Measurements from ENCODE around the gene TBC1D14. TPM values are rescaled to one million over a fixed set of nuclear protein-coding genes. Genes with fewer than 3 reads are reported as not detected.

Gene TBC1D14
- total and polyA plus RNA-seq, 2 of the 4 experiments (the other 2 are of a cell fraction), result 31.7 to 40.7 TPM

DNA sequence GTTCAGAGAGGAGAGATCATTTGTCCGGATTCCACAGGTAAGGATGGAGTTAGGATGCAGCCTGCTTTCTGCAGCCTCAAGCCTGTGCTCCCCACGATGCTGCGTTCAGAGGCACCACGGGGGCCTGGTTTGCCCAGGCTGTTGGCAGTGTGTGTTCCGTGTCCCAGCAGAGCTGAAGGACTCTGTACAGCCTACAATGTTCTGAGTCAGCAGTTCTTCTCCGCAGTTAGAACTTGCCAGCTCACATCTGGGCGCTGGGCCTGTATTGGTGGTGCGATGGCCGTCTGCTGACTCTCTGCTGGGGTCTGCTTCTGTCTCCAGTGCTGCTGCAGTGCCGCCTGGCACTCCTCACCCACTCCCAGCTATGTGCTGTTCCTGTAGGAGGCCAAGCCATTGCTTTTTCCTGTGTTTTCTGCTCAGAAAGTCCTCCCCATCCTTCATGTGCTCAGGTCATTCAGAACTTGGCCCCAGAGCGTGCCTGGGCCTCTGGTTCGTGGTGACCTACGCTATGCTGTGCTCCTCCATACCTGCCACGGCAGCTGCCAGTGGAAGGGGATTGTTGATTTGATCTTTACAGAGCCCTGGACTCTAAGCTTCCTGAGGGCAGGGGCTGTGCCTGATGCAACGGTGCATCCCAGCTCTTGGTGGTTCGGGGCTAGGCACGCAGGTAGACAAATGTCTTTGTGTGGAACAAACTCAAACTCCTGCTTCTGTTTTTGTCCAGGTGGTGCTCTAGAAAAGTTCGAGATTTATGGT is 91.0 kb downstream of the TBC1D14 start:
- Histone ChIP-seq H3K27me3 (ENCODE audit: control insufficient read depth, insufficient read depth, low read length) (no peaks in the 10 kb centered on the region), H3K9me1 (ENCODE audit: insufficient read depth, low read length) (no peaks in the 10 kb centered on the region; the same call in 1 of the 2 replicates), H2AK5ac (ENCODE audit: low read depth, low read length) (no peak overlapping the region), H4K91ac (ENCODE audit: insufficient read depth, low read depth, low read length) (no peak overlapping the region), H3K36me3 (ENCODE audit: control insufficient read depth, insufficient read depth, low read length) (peaks cover 55% of the 10 kb centered on the region), H3K23ac (ENCODE audit: low read depth, low read length) (no peak overlapping the region), H4K5ac (ENCODE audit: low read depth, low read length) (no peak overlapping the region), H3K4me1 (ENCODE audit: control insufficient read depth, insufficient read depth, low read length) (no peaks in the 10 kb centered on the region), H2BK120ac (ENCODE audit: low read depth, low read length) (no peak overlapping the region), H3K9ac (ENCODE audit: low read depth, low read length) (no peak overlapping the region), H4K20me1 (ENCODE audit: insufficient read depth, low read length) (no peaks in the 10 kb centered on the region), H3K18ac (ENCODE audit: low read depth, low read length) (no peak overlapping the region), H3K14ac (replicated peaks; ENCODE audit: low read depth, low read length) (no peak overlapping the region), H3K4me2 (ENCODE audit: low read depth, low read length) (no peak overlapping the region), H3K27ac (ENCODE audit: insufficient read depth, low read length) (no peak overlapping the region), H3K9me3 (ENCODE audit: control insufficient read depth, insufficient read depth, low read length) (no peaks in the 10 kb centered on the region), H3K79me1 (ENCODE audit: low read depth in 1 of 2, low read length in 2 of 2) (peaks cover 11 to 28% of the 10 kb centered on the region in 2 experiments; a peak in 3 of 4 replicates), H4K8ac (ENCODE audit: low read depth in 2 of 2, low read length in 2 of 2) (no peak overlapping the region), H2BK20ac (ENCODE audit: low read depth, low read length) (no peak overlapping the region), H3K56ac (ENCODE audit: extremely low read depth, insufficient read depth, low read length) (no peak overlapping the region), H3K4ac (ENCODE audit: low read depth, low read length) (no peak overlapping the region), H3K4me3 (ENCODE audit: insufficient read depth, low read depth, low read length) (no peak overlapping the region), H2BK5ac (ENCODE audit: low read depth, low read length, poor library complexity, severe bottlenecking) (no peak overlapping the region), H2BK15ac (ENCODE audit: low read depth, low read length) (no peak overlapping the region), H2AK9ac (replicated peaks; ENCODE audit: low read depth, low read length, poor library complexity) (peak overlapping the region; percentile 56), H2AFZ (replicated peaks; ENCODE audit: low read length, poor library complexity) (no peak overlapping the region)
- BruUV-seq (replicated peaks), result no TSS peak
- ATAC-seq (ENCODE audit: low read depth) (no peak), DNase-seq (no peak)
- 96% methylated on average over 9 of the region's 18 CpGs; no CpG with 5 or more reads in 1 of the 2 experiments for WGBS, 2 experiments (ENCODE audit: extremely low coverage in 2 of 2, insufficient read length in 1 of 2)
- intact Hi-C loops (cut with micrococcal nuclease) (no loop called here), in situ Hi-C loops (cut with MboI; ENCODE audit: low sequenced_read_pairs) (no loop called here), dilution Hi-C loops (cut with HindIII; ENCODE audit: low sequenced_read_pairs, unreplicated experiment) (no loop called here)
- peak; percentile 68 for TF ChIP-seq MAFK (IDR thresholded peaks at IDR 0.05; ENCODE audit: low read depth, low read length)
- no peak for TF ChIP-seq RCOR1 (IDR thresholded peaks at IDR 0.05; ENCODE audit: insufficient replicate concordance, low read length)
- CTCF ChIA-PET, result interaction anchor here (0.8 kb wide), 1 partner anchor 117 kb away, joined by 3 read pairs; no protein-coding TSS in a partner anchor
- POLR2A ChIA-PET (ENCODE audit: unreplicated experiment), result no interaction called here
